Stimulated activated CD4-positive, alpha-beta T cell treated with anti-CD3 and anti-CD28 coated beads, Interleukin-15, amount 100 ng/mL, for 1 hour (primary cell): ENCODE measurements around the gene CYFIP1.

ENCODE experiments used
- DNase-seq, 2 donors: peaks; one replicate each; pipeline ENCODE4 v3.0.0-alpha.2; 2020; ENCODE audit warnings: low read depth in 1 of 2, low spot score in 1 of 2

Gene CYFIP1

DNA sequence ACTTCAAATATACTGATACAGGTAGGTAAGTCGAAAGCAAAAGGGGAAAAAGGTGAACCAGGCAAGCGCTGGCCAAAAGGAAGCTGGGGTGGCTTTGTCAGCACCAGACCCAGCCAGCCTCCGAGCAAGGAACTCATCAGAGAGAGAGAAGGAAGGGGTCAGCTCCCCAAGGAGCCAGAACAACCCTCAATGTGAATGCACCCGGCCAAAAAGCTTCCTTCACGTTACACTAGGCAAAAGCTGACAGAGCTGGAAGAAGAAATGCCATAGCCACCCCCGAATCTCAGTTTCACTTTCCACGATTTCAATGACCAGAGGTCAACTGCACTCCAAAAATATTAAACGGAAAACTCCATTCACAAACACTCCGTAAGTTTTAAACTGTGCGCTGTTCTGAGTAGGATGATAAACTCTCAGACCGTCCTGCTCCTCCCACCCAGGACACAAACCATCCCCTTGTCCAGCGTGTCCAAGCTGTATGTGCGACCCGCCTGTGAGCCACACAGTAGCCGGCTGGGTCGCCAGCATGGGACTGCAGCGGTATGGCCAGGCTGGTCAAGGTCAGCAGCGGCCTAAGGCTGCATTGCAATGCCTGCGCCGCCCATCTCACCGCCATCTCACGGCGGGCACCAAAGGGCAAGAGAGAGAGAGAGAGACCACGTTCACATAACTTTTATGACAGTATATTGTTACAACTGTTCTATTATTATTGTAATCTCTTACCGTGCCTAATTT, 29.7 kb downstream of the CYFIP1 start:
- DNase-seq, result no peak

DNA sequence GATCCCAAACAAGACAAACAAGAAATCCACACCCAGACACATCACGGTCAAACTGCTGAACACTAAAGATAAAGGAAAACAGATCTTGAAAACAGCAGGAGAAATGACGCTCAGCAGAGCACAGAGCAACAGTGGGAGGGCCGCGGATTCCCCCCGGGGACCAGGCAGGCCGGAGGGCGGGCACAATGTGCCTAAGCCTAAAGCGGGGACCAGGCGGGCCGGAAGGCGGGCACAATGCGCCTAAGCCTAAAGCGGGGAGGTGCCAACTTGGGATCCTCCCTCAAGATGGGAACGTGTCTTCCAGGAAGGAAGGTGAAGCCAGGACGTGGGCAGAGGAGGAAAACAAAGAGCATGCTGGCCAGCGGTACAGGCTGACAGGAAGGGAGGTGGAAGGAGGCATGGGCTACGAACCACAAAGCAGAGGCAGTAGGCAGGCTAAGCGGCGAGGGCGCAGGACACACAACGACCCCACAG, 31.1 kb downstream of the CYFIP1 start:
- DNase-seq, result no peak

DNA sequence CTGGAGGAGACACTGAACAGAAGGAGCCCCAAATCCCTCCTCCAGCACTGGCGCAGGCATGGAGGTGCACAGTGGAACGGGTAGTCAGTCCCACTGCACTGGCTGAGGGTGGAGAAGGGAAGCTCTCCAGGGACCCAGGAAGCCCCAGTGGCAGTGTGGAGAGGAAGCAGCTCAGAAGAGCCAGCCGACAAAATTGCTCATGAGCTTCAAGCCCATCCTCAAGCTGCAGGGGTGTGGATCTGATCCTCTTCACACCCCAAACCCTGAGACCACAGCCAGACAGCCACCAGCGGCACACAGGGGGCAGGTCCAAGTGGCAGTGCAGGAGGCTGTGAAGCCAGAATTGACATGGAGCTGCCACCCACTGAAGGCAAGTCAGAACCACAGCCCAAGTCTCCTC, 32.1 kb downstream of the CYFIP1 start:
- DNase-seq, result no peak

DNA sequence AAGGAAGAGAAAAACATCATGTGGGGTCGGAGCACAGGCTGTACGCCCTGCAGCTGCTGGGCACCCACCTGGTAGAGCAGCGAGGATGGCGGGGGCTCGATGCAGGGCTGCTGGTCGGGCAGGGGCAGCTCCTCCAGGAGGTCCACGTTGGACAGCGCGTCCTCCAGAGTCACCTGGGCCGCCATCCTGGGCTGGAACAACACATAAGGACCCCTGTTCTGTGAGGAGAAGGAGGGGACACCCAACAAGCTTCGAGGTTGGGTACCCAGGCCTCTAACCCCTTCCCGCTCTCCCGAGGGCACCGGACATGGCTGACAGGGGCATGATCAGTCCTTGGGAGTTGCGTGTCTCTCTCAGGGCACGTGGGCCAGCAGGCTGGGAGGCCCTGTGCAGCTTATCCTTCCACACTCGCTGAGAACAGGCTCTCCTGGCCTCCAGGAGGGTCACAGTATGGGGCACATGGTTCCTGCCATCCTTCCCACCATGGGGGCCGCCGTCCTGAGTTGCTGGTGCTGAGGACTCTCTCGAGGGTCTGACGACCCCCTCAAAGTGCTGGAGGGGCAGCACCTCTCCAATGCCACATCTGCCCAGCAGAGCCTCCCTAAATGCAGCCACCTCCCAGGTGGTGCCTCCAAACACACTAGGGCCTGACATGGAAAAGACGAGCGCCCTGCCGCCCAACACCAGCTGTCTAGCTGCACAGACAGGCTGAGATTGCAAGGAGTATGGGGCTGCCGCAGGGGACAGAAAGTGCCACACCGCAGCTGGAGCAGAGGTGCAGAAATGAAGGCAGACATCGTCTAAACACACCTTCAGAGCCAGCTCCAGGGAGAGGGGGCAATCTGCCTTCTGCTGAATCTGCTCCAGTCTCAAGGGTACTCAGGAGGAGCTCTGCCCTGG, 32.8 kb downstream of the CYFIP1 start:
- no peak for DNase-seq

DNA sequence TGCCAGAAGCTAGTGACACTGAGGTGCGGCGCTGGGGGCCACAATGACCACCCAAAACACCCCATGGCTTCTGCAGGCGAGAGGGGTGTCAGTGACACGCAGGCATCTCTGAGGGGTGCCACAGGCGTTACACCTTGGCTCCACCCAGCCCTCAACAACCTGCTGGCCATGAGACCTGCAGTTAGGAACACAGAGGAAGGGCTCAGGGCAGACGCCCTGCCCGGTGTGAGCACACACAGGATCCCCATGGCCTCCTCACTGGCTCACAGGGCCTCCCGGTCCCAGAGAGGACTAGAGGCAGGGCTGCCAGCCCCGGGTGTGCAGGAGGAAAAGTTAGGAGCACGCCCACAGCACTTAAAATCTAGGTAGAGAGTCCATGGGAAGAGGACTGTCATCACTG, 35.1 kb downstream of the CYFIP1 start:
- DNase-seq, result no peak

DNA sequence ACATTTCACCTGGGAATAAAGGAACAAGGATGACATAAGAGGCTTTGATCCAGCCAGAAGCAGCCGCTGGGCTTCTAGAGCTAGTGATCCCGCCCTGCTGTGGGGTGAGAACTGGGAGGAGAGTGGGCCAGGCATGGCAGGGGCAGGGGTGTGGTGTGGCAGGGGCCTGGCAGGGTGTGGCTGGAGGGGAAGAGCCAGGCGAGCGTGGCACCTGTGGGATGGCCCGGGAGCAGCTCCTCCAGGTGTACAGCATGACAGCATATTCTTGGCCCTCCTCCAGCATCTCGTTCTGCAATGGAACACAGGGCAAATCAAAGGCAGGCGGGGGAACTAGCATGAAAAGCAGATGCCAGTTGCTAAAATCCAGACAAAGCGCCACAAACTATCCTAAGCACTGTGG, 35.5 kb downstream of the CYFIP1 start:
- DNase-seq, result no peak

DNA sequence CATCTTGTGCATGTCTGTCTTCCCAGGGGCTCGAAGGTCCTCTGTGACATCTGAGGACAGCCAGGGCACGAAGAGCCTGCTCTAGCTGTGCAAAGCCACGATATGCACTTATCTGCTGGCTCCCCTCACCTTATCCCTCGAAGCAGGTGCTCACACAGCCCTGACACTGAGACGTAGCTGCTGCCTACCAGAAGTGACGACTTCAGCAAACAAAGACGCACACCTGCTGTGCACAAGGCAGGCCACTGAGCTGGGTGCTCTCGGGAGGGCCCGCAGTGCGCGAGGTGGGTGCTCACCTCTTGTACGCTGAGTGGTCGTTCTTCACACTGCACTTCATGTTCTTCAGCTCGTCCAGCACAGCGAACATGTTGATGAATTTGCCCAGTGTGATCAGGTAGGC, 37.3 kb downstream of the CYFIP1 start:
- DNase-seq, result no peak

DNA sequence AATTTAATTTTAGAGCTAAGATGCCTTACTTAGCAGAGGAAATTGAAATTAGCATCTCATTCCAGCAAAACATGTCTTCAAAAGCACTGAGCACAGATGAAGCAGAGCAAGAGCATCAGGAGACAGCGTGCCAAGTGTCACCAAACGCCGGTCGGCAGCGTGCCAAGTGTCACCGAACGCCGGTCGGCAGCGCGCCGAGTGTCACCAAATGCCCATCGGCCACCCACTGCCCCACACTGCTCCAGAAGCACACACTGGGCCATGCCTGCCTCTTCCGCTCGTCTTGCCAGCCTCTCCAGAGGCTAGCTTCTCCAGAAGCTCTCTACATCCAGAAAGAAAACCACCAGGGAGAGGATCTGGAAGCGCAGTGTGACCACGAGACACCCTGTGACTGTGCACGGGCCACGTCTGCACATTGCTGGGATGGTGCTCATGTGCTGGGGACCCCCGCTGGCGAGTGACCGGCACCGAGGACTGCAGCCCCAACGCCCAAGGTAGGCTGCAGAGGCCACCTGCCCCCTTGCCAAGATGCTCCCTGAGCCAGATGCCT, 37.8 kb downstream of the CYFIP1 start:
- no peak for DNase-seq

DNA sequence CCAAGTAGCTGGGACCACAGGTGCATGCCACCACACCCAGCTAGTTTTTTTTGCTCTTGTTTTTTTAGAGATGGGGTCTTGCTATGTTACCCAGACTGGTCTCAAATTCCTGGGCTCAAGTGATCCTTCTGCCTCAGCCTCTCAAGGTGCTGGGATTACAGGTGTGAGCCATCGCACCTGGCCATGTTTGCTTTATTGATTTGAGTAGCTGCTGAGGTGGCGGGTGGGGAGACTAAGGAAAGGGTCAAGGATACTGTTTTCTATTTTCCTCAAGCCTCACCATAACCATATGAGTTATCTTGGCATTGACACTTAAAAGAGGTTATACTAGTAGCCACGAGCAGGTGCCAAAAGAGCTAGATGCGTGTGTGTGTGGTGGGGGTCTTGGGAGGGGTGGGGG, 39.0 kb downstream of the CYFIP1 start:
- no peak for DNase-seq

DNA sequence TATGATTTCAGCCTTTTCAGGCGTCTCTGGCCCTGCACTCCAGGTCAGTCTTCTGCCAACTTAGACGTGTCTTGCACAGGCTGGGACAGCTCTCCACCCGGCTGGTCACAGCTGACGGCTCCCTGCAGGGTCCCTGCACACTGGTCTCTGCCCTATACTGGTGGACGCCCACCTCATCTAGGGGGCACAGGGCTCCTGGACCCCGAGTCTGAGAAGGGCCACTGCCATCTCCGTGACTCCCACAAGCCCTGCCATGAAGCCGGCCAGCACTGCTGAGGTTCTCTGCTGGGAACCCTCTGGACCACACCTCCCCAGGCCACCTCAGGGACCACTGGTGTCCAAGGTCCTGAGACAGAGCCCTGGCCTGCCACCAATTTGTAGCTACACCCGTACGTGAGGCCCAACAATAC, 40.5 kb downstream of the CYFIP1 start:
- DNase-seq, result no peak

DNA sequence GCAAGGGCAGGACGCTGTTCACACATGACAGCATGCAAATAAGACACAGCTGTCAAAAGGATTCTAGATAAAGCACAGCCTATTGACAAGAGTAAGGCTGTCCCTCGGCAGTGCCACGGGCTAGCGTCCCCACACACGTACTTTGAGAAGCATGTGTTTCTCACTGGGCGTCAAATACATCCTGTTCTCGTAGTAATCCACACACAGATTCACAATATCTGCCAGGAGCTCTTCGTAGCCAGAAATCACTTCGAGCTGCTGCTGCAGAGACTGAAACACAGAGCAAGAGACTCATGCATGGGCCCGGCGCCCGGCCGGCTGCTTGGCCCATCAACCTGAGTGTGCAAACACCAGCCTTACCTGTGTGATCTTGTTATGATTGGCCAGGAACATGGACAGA, 41.1 kb downstream of the CYFIP1 start:
- DNase-seq, result no peak

DNA sequence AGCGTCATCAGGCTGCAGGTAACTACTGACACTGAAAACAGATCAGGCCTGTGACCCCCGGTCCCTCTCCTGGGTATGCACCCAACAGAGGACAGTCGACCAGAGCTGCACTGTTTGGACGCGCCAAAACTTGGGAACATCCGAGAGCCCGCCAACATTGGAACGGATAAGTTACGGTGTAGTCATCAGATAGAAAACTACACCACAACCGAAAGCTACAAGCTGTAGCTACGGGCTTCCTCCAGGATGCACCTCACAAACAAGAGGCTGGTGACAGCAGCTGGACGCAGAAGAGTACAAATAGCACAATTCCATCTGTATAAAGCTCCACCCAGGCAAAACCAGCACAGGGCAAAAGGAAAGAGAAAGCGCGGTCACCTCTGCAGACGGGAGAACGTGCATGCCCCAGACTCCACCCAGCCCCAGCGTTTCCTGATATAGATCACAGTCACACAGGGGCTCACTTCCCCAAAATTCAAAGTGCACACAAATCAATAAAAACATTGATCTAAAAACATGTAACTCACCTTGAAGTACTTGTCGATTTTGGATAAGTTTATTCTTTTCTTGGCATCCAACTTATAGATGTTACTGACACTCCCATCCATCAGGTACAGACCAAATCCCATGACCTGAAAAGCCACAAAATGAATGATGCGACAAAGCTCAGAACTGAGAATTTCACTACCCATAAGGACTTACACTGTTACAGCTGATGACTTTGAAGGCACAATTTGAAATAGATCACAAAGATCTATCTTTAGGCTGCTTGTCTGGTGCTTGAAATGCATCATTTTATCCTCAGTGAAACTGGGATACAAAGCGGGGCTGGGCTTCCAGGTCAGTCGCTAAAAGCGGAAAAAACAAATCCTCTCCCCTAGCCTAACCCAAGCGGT, 43.3 kb downstream of the CYFIP1 start:
- no peak for DNase-seq

DNA sequence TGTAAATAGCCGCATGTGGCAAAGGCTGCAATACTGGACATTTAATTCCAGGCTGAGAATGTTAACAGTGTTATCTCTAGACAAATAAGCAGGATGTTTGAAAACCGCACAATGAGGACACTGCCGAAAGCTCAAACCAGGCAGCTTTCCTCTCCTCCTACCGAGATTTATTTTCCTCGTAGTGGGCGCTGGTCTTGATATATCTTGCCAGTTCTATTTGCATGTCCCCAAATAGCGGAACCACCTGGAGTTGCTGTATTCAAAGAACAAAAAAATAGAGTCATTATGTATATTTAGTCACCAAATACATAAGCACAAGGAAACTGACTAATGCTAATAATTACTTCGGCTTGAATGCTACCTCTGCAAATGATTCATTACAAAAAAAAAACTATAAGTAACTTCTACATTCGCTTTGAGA, 46.5 kb downstream of the CYFIP1 start:
- DNase-seq, result no peak

DNA sequence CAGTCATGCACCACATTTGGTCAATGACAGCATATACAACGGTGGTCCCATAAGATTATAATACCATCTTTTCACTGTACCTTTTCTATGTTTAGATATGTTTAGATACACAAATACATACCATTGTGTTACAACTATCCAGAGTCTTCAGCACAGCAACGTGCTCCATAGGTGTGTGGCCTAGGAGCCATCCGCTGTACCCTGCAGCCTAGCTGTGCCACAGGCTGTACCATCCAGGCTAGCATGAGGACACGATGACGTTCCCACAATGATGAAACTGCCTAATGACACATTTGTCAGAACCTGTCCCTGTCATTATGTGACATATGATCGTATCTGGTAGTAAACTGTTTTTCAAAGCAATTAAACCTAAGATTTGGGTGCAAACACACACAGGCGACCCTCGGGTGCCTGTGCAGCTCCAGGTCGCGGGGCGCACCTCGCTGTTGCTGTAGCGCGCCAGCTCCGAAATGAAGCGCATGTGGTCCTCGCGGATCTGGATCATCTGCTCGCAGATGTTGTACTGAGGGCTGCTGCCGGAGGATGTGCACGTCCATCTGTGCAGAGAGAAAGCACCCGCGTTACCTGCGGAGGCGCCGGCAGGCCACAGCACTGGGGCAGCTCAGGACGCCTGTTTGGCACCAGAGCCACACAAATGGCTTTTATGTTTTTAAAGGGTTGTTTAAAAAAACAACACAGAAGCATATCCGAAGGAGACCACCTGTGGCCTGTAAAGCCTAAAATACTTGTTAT, 48.2 kb downstream of the CYFIP1 start:
- no peak for DNase-seq

DNA sequence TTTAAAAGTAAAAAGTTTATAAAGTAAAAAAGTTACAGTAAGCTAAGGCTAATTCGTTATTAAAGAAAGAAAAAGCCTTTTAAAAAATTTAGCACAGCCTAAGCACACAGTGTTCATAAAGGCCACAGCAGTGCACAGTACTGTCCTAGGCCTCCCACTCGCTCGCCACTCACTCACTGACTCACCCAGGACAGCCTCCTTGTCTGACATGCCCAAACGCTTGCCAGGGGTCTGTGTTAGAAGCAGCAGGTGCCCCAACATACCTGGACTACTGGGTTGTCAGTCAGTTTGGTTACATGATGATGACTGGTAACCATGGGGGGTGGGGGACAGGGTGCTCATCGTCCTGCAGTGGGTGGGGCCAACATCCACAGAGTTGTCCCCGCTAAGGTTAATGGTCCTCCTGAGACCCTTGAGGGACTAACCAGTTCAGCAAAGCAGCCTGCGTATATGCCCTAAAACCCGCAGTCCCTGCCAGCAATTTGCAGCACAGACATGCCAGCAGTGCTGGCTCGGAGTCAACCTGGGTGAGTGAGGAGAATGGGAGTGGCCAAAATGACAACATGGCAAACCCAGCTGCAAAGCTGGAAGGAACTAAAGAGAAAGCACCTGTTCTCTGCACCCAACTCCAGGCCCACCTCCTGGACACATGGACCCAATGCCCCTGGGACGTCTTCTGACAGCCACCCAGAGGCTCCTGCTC, 49.2 kb downstream of the CYFIP1 start:
- no peak for DNase-seq

DNA sequence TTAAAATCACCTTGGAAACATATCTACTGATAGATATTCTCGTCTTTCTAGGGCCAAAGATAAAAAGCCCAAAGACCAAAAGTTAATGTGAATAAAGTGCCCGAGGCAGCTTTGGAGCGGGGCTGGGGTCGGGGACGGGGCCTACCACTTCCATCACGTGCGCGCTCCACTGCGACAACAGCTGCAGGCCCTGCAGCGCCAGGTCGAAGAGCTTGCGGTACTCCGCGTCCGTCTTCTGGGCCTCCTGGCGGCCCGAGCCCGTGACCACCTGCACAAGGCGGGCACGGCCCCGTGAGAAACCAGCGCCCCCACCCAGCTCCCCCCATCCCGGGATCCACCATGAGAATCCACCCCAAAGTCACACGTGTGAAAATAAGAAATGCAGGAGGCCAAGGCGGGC, 52.4 kb downstream of the CYFIP1 start:
- DNase-seq, result no peak

DNA sequence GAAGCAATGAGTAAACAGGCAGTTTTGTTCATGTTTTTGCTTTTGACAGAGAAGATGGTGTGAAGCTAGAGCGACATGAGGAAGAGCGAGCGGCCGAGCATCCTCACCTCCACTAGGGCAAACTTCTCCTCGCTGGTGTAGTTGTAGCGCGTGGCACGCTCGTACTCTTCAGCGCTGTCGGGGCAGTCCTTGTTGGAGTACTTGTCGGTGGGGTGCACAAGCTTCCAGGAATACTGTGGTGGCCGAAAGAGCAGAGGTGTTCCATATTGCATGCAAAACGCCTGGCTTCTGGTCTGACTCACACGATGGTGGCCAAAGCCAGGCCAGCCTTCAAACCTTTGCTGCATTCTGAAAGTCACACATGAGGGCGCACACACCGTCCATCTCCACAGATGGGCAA, 54.3 kb downstream of the CYFIP1 start:
- no peak for DNase-seq

DNA sequence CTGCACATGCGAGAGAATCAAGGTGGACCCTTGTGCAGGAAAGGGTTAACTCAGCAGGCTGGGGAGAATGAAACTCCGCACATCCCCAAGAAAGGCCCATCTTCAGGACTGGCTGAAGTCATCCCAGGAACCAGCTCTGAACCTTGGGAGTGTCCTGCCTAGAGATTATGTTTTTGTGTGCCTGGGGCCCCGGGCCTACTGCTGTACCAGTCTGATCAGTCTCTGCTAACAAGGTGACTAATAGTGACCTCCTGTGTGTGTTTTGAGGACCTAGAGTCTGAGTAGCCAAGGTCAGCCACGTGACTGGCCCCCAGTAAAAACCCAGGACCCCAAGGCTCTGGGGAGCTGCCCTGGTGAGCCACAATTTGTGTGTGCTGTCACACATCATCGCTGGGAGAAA, 58.2 kb downstream of the CYFIP1 start:
- DNase-seq, result no peak

DNA sequence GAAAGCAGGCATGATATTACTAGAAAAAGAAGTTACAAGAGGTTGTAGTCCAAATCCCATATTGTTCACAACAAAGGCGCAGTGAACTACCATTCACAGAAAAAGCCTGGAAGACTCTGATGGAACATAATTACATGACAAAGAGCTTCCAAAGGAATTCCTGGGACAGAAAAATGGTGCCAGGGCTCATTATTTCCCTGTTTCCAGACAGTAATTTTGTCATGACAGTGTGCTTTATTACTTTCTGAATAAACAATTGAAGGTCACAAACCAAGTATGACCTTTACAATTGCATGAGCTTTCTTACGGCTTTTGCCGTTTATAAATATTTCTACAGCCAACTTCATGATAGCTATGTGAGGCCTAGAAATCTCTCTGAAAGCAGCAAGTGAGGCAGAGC, 61.0 kb downstream of the CYFIP1 start:
- DNase-seq, result no peak
